Astrocyte (in vitro differentiated cells and primary cell): ENCODE measurements around the gene RPL7A.

Source experiments
- EZH2 ChIP-seq: IDR thresholded peaks from 2 replicates; pipeline ENCODE4 v1.6.1; 2012; ENCODE audit warnings: mild to moderate bottlenecking, low read length, inconsistent platforms; ENCODE audit not compliant: insufficient read depth
- TF ChIP-seq, protein P1 (sequence below): IDR thresholded peaks from 2 replicates; pipeline ENCODE4 v1.5.1; 2011; ENCODE audit warnings: low read depth, mild to moderate bottlenecking, inconsistent platforms, low read length, moderate library complexity; ENCODE audit not compliant: insufficient read depth

DNA sequence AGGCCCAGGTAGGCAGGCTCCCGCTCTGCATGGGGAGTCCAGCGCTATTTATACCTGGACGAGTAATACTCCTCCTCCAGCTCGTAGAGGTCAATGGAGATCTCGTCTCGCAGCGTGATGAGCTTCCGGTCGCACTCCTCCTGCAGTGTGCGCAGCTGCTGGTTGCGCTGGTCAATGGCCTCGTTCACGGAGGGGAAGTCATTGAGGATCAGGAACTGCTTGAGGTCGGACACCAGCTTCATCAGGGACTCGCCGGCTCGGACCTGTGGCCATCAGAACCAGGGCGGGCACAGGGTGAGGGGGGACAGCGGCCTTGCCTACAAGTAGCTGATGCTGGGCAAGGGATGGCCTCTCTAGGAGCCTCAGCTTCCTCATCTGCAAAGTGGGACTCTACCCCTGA, 3.9 kb upstream of the RPL7A start:
- TF ChIP-seq, protein P1, sequence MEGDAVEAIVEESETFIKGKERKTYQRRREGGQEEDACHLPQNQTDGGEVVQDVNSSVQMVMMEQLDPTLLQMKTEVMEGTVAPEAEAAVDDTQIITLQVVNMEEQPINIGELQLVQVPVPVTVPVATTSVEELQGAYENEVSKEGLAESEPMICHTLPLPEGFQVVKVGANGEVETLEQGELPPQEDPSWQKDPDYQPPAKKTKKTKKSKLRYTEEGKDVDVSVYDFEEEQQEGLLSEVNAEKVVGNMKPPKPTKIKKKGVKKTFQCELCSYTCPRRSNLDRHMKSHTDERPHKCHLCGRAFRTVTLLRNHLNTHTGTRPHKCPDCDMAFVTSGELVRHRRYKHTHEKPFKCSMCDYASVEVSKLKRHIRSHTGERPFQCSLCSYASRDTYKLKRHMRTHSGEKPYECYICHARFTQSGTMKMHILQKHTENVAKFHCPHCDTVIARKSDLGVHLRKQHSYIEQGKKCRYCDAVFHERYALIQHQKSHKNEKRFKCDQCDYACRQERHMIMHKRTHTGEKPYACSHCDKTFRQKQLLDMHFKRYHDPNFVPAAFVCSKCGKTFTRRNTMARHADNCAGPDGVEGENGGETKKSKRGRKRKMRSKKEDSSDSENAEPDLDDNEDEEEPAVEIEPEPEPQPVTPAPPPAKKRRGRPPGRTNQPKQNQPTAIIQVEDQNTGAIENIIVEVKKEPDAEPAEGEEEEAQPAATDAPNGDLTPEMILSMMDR: no peak
- TF ChIP-seq EZH2: no peak
